GM06990 (cell line): ENCODE data around the gene CLASP1.

Experiments used
- DNase-seq: peaks from one replicate; pipeline ENCODE4 v3.0.0-alpha.2; 2011; ENCODE audit not compliant: insufficient read length; ENCODE audit errors: extremely low read depth
- H3K27me3 ChIP-seq: replicated peaks from 2 replicates; pipeline ENCODE4 v1.6.0; 2011; ENCODE audit warnings: low read length; ENCODE audit not compliant: control insufficient read depth, insufficient read depth
- H3K36me3 ChIP-seq: 2 replicates; pipeline ENCODE4 v1.5.1; 2011; ENCODE audit warnings: low read length; ENCODE audit not compliant: control insufficient read depth, insufficient read depth
- H3K4me3 ChIP-seq: replicated peaks from 2 replicates; pipeline ENCODE4 v1.5.1; 2011; ENCODE audit warnings: low read depth, mild to moderate bottlenecking, control low read depth, low read length
- CTCF ChIP-seq: IDR thresholded peaks from 2 replicates; pipeline ENCODE4 v1.5.1; 2011; ENCODE audit warnings: low read length, control low read depth, mild to moderate bottlenecking, inconsistent platforms; ENCODE audit not compliant: insufficient read depth, poor library complexity, severe bottlenecking

CLASP1 gene

GRCh38 chr2:121398853-121399252 lies 250.4 kb downstream of the CLASP1 start:
- Histone ChIP-seq H3K4me3 (no peak overlapping the region), H3K27me3 (no peaks in the 10 kb centered on the region), H3K36me3 (peaks cover 17% of the 10 kb centered on the region)
- no peak for DNase-seq
- no peak for TF ChIP-seq CTCF

GRCh38 chr2:121390082-121390692 lies 259.1 kb downstream of the CLASP1 start:
- no peak for DNase-seq
- Histone ChIP-seq H3K4me3 (no peak overlapping the region), H3K27me3 (no peaks in the 10 kb centered on the region), H3K36me3 (peaks cover 14% of the 10 kb centered on the region)
- TF ChIP-seq CTCF: no peak

DNA sequence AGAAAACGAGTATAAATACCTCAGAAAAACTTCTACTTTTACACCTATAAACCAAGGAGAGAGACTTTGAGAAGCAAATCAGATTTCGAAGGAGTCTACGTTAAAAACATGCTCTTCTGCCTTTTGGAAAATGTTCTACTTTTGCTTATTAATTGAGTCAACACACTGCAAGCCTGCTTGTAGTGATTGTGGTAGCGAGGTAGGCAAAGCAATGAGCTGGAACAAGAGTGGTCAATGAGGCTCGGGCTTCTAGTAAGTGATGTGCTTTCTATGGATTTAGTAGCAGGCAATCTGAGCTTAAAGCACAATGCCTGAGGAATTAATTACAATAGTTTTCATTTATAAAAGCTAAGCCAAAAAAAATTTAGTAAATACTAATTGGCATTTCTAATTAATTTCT lies 260.9 kb downstream of the CLASP1 start:
- TF ChIP-seq CTCF: no peak
- Histone ChIP-seq H3K36me3 (peaks cover 10% of the 10 kb centered on the region), H3K27me3 (no peaks in the 10 kb centered on the region)

GRCh38 chr2:121387591-121388325 lies 261.5 kb downstream of the CLASP1 start:
- no peak for TF ChIP-seq CTCF
- no peak for DNase-seq
- Histone ChIP-seq H3K36me3 (peaks cover 16% of the 10 kb centered on the region), H3K27me3 (no peaks in the 10 kb centered on the region), H3K4me3 (no peak overlapping the region)

More for the DNA sequence above, 260.9 kb downstream of the CLASP1 start:
- no peak for DNase-seq
- no peak overlapping the region for H3K4me3 ChIP-seq

- Histone ChIP-seq H3K4me3 (no peak overlapping the region), H3K36me3 (peaks cover 24% of the 10 kb centered on the region), H3K27me3 (no peaks in the 10 kb centered on the region)
- TF ChIP-seq CTCF: no peak
- DNase-seq: no peak
Measured at GRCh38 chr2:121386707-121387106, 262.6 kb downstream of the CLASP1 start.

GRCh38 chr2:121386102-121386501 lies 263.2 kb downstream of the CLASP1 start:
- DNase-seq: no peak
- Histone ChIP-seq H3K4me3 (no peak overlapping the region), H3K36me3 (peaks cover 25% of the 10 kb centered on the region), H3K27me3 (no peaks in the 10 kb centered on the region)
- TF ChIP-seq CTCF: no peak
